OCI-LY7 (cell line): ENCODE results near the gene OAS3. TPM values are rescaled to one million over a fixed set of nuclear protein-coding genes. Genes with fewer than 3 reads are reported as not detected.

Experiments
- BruUV-seq: library from RNA; stranded (reverse); fragments of 400-500 nt; replicated peaks from 2 replicates; lab custom pipeline; 2021; lab: Mats Ljungman, UMichigan
- CTCF ChIA-PET: fragments of 300-600 bp; sonication (Branson Sonifier 250); formaldehyde crosslinking; loops from one replicate; lab custom pipeline; 2022; ENCODE audit warnings: antibody characterized with exemption; ENCODE audit not compliant: unreplicated experiment; lab: Charles Lee
- POLR2A ChIA-PET: fragments of 300-600 bp; sonication (Branson Sonifier 250); formaldehyde crosslinking; loops from one replicate; lab custom pipeline; 2022; ENCODE audit warnings: antibody characterized with exemption; lab: Charles Lee
- DNase-seq: peaks from one replicate; pipeline ENCODE4 v3.0.0-alpha.2; 2015; ENCODE audit warnings: low spot score
- H2AFZ ChIP-seq: fragments of 200-600 bp; sonication (generic), shearing (Covaris generic); 2 replicates; pipeline ENCODE4 v1.6.1; 2014; ENCODE audit warnings: mild to moderate bottlenecking, antibody characterized with exemption, low read length, moderate library complexity
- H3K27ac ChIP-seq: fragments of 200-600 bp; sonication (generic); 2 replicates; pipeline ENCODE4 v1.5.1; 2014; ENCODE audit warnings: mixed run types, low read depth, mild to moderate bottlenecking, moderate library complexity, low read length, inconsistent platforms; ENCODE audit not compliant: poor library complexity, severe bottlenecking
- H3K36me3 ChIP-seq: fragments of 200-600 bp; sonication (generic); 2 replicates; pipeline ENCODE4 v1.6.1; 2014; ENCODE audit warnings: mild to moderate bottlenecking, antibody characterized with exemption, low read length, moderate library complexity, mixed read lengths; ENCODE audit not compliant: insufficient read depth
- H3K4me1 ChIP-seq: fragments of 200-600 bp; sonication (generic); 2 replicates; pipeline ENCODE4 v1.5.1; 2014; ENCODE audit warnings: mild to moderate bottlenecking, low read length; ENCODE audit not compliant: insufficient read depth, poor library complexity, severe bottlenecking
- H3K4me2 ChIP-seq: fragments of 200-600 bp; sonication (generic); 2 replicates; pipeline ENCODE4 v1.6.1; 2014; ENCODE audit warnings: mild to moderate bottlenecking, low read length
- H3K4me3 ChIP-seq: fragments of 200-600 bp; sonication (generic); 2 replicates; pipeline ENCODE4 v1.5.1; 2014; ENCODE audit warnings: mild to moderate bottlenecking, low read depth, low read length; ENCODE audit not compliant: poor library complexity, severe bottlenecking
- H3K79me2 ChIP-seq: fragments of 200-600 bp; sonication (generic); 2 replicates; pipeline ENCODE4 v1.6.1; 2016; ENCODE audit warnings: low read depth, mild to moderate bottlenecking, low read length, moderate library complexity, mixed read lengths; ENCODE audit not compliant: insufficient read depth
- H3K9me2 ChIP-seq: fragments of 200-600 bp; sonication (generic); 2 replicates; pipeline ENCODE4 v1.6.1; 2016; ENCODE audit warnings: mild to moderate bottlenecking, low read length, mixed read lengths; ENCODE audit not compliant: insufficient read depth
- H3K9me3 ChIP-seq: fragments of 200-600 bp; sonication (generic); 2 replicates; pipeline ENCODE4 v1.6.1; 2014; ENCODE audit warnings: mild to moderate bottlenecking, mixed run types, low read length, mixed read lengths
- H4K20me1 ChIP-seq: fragments of 200-600 bp; sonication (generic); 2 replicates; pipeline ENCODE4 v1.6.1; 2014; ENCODE audit warnings: mild to moderate bottlenecking, antibody characterized with exemption, low read length, moderate library complexity, mixed read lengths; ENCODE audit not compliant: insufficient read depth
- EZH2phosphoT487 ChIP-seq: fragments of 200-600 bp; sonication (generic); IDR thresholded peaks from 2 replicates; pipeline ENCODE4 v1.6.1; 2018; ENCODE audit warnings: low read depth, borderline replicate concordance, mild to moderate bottlenecking, mixed run types, antibody characterized with exemption, low read length, moderate library complexity, mixed read lengths
- intact Hi-C: fragments of 100-400 bp; cut with micrococcal nuclease; formaldehyde crosslinking; loops from one replicate; pipeline ENCODE4 v1.10.0; 2022; ENCODE audit not compliant: unreplicated experiment
- total RNA-seq, 2 experiments: library from RNA; depleted of rRNA in 1 of 2; stranded (reverse); fragments of >200 nt in 1 of 2; shearing (Covaris generic) in 1 of 2; gene quantifications; 2 replicates each; pipeline ENCODE4 v1.2.3, GENCODE V29; 2014 to 2022
- TF ChIP-seq, protein P1 (sequence below): fragments of 200-600 bp; sonication (generic); conservative IDR thresholded peaks from 2 replicates; pipeline ENCODE4 v1.5.1; 2014; ENCODE audit warnings: mild to moderate bottlenecking, antibody characterized with exemption, low read length, moderate library complexity, mixed read lengths

Gene OAS3
- total RNA-seq, 2 experiments from 2014 or later, result 0.79 to 9.2 TPM

GRCh38 chr12:112989806-112990205 lies 51.5 kb downstream of the OAS3 start:
- no peak overlapping the region for H3K27ac ChIP-seq
- peaks cover 24% of the 10 kb centered on the region; the same call in 1 of the 2 replicates for H3K79me2 ChIP-seq
- no peak overlapping the region for H2AFZ ChIP-seq
- TF ChIP-seq EZH2phosphoT487, result no peak
- TF ChIP-seq, protein P1, sequence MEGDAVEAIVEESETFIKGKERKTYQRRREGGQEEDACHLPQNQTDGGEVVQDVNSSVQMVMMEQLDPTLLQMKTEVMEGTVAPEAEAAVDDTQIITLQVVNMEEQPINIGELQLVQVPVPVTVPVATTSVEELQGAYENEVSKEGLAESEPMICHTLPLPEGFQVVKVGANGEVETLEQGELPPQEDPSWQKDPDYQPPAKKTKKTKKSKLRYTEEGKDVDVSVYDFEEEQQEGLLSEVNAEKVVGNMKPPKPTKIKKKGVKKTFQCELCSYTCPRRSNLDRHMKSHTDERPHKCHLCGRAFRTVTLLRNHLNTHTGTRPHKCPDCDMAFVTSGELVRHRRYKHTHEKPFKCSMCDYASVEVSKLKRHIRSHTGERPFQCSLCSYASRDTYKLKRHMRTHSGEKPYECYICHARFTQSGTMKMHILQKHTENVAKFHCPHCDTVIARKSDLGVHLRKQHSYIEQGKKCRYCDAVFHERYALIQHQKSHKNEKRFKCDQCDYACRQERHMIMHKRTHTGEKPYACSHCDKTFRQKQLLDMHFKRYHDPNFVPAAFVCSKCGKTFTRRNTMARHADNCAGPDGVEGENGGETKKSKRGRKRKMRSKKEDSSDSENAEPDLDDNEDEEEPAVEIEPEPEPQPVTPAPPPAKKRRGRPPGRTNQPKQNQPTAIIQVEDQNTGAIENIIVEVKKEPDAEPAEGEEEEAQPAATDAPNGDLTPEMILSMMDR, result no peak
- peaks cover 97% of the 10 kb centered on the region for H3K36me3 ChIP-seq
- no peaks in the 10 kb centered on the region for H4K20me1 ChIP-seq
- H3K4me2 ChIP-seq, result no peak overlapping the region
- no peaks in the 10 kb centered on the region for H3K9me2 ChIP-seq
- no TSS peak for BruUV-seq
- ChIA-PET POLR2A (no interaction called here), CTCF (no interaction called here)
- H3K4me1 ChIP-seq, result peaks cover 21% of the 10 kb centered on the region
- no peak for DNase-seq
- H3K4me3 ChIP-seq, result no peak overlapping the region
- intact Hi-C loops, result no loop called here
- H3K9me3 ChIP-seq, result peaks cover 27% of the 10 kb centered on the region

DNA sequence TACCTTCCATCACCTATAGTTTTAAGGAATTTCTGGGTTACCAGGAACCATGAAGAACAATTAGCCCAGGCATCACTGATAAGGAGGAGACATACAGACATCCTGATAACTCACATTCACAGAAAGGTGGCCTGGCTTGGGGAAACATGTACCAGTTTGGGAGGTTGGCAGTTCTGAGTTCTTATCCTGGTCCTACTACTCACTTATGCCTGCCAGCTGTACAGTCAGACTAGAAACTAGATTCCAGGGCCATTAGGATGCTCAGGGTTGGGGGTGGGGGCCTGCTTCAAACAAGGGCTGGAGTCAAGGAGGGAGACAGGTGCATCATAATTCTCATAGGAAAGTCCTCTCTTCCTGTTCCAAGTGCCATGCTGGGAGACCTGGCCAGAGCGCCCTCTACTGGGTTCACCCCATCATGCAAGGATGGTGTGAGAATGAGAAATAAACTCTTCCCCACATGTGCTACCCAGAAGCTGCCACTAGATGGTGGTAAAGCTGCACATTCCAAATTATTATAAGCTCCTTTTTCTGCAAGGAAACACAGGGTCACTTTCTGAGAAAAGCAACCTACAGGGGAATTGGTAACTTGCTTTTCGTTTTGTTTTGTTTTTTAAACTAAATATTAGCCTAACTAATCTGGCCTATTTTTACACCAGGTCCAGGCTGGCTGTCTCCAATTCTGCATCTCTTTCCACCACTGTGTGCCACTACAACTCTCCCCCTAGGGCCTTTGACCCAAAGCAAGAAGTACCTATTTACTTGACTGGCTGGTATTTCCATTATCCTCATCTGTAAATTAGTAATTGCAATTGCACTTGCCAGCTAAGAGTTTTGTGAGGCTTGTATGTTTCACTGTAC lies 54.5 kb downstream of the OAS3 start:
- peaks cover 30% of the 10 kb centered on the region for H3K4me1 ChIP-seq
- H3K9me3 ChIP-seq, result peaks cover 41% of the 10 kb centered on the region
- ChIA-PET CTCF (interaction anchor here (0.6 to 1.9 kb wide), 18 partner anchors 11 to 202 kb away, joined by 3 to 9 read pairs (median 4); partner anchors contain the start of gene OAS2), POLR2A (interaction anchor here (0.6 to 3.8 kb wide), 13 partner anchors 12 to 181 kb away, joined by 3 to 14 read pairs (median 5); partner anchors contain the start of genes OAS1 and OAS2)
- H3K9me2 ChIP-seq, result no peaks in the 10 kb centered on the region
- DNase-seq, result peak; percentile 82
- peaks cover 98% of the 10 kb centered on the region for H3K36me3 ChIP-seq
- no peak overlapping the region for H3K4me3 ChIP-seq
- peak overlapping the region; percentile 6; the same call in 1 of the 2 replicates for H3K4me2 ChIP-seq
- TF ChIP-seq EZH2phosphoT487, result no peak
- TF ChIP-seq, protein P1, result peak; percentile 100
- intact Hi-C loops, result loop anchor here (1.0 to 2.0 kb wide), 6 partner anchors 39 to 181 kb away; no protein-coding TSS in a partner anchor
- H3K79me2 ChIP-seq, result no peaks in the 10 kb centered on the region
- H2AFZ ChIP-seq, result no peak overlapping the region
- H4K20me1 ChIP-seq, result no peaks in the 10 kb centered on the region
- peak overlapping the region; percentile 47 for H3K27ac ChIP-seq
- no TSS peak for BruUV-seq

- POLR2A ChIA-PET, result interaction anchor here (0.6 to 2.4 kb wide), 6 partner anchors 17 to 143 kb away, joined by 3 to 6 read pairs (median 4); partner anchors contain the start of gene OAS2
- no peaks in the 10 kb centered on the region for H4K20me1 ChIP-seq
- H3K79me2 ChIP-seq, result no peaks in the 10 kb centered on the region
- intact Hi-C loops, result no loop called here
- H3K9me3 ChIP-seq, result peaks cover 50% of the 10 kb centered on the region
- no peak for TF ChIP-seq EZH2phosphoT487
- TF ChIP-seq, protein P1, result no peak
- peaks cover 88% of the 10 kb centered on the region for H3K36me3 ChIP-seq
- no peaks in the 10 kb centered on the region for H3K9me2 ChIP-seq
- DNase-seq, result no peak
- CTCF ChIA-PET, result no interaction called here
- no TSS peak for BruUV-seq
- no peak overlapping the region for H3K4me3 ChIP-seq
- H3K4me2 ChIP-seq, result no peak overlapping the region
- no peak overlapping the region for H3K27ac ChIP-seq
- no peak overlapping the region for H2AFZ ChIP-seq
- H3K4me1 ChIP-seq, result peaks cover 43% of the 10 kb centered on the region
Measured at GRCh38 chr12:112995008-112995407, 56.7 kb downstream of the OAS3 start.
